H1 (cell line): ENCODE results near the gene KEL. TPM values are rescaled to one million over a fixed set of nuclear protein-coding genes. Genes with fewer than 3 reads are reported as not detected.

Source experiments
- CTCF ChIA-PET: fragments of 300-600 bp; sonication (Branson Sonifier 250); formaldehyde crosslinking; loops from one replicate; lab custom pipeline; 2021; ENCODE audit not compliant: partially characterized antibody; lab: Charles Lee
- POLR2A ChIA-PET: fragments of 300-600 bp; sonication (Branson Sonifier 250); formaldehyde crosslinking; loops from one replicate; lab custom pipeline; 2021; ENCODE audit warnings: inconsistent platforms; ENCODE audit not compliant: partially characterized antibody; lab: Charles Lee
- DNase-seq, 2 experiments: peaks; one replicate each; pipeline versions ENCODE4 v3.0.0 to v3.0.0-alpha.2; 2010 to 2022; ENCODE audit warnings: low spot score in 2 of 2, low read depth in 1 of 2, mixed read lengths in 1 of 2
- FAIRE-seq: peaks from 2 replicates; lab custom pipeline; 2011; peaks lifted over from hg19 to GRCh38; lab: Jason Lieb, UNC
- H2AFZ ChIP-seq: 2 replicates; pipeline ENCODE4 v1.8.1; 2012; ENCODE audit warnings: low read length, inconsistent platforms
- H2AK5ac ChIP-seq: 2 replicates; pipeline ENCODE4 v1.6.1; 2013; ENCODE audit warnings: low read depth, low read length
- H2BK120ac ChIP-seq: replicated peaks from 2 replicates; pipeline ENCODE3; 2013; ENCODE audit warnings: low read depth, low read length, inconsistent platforms
- H2BK12ac ChIP-seq: 2 replicates; pipeline ENCODE4 v1.6.1; 2013; ENCODE audit warnings: low read depth, low read length
- H2BK15ac ChIP-seq: 2 replicates; pipeline ENCODE4 v1.6.1; 2013; ENCODE audit warnings: low read length
- H2BK20ac ChIP-seq: 2 replicates; pipeline ENCODE4 v1.6.1; 2013; ENCODE audit warnings: low read length
- H2BK5ac ChIP-seq: 2 replicates; pipeline ENCODE4 v1.6.1; 2013; ENCODE audit warnings: low read depth, low read length
- H3K14ac ChIP-seq: 2 replicates; pipeline ENCODE4 v1.6.1; 2013; ENCODE audit warnings: inconsistent platforms; ENCODE audit not compliant: insufficient read length
- H3K18ac ChIP-seq: 2 replicates; pipeline ENCODE4 v1.6.1; 2013; ENCODE audit warnings: low read length; ENCODE audit errors: extremely low read depth
- H3K23ac ChIP-seq: 2 replicates; pipeline ENCODE4 v1.6.1; 2013; ENCODE audit warnings: inconsistent platforms; ENCODE audit not compliant: insufficient read length
- H3K23me2 ChIP-seq: 2 replicates; pipeline ENCODE4 v1.6.1; 2013; ENCODE audit warnings: low read depth, low read length
- H3K27ac ChIP-seq: 2 replicates; pipeline ENCODE4 v1.6.1; 2011; ENCODE audit warnings: low read depth, low read length, inconsistent platforms
- H3K27me3 ChIP-seq, 4 experiments: replicated peaks in 1 of 4; 1 replicate in 1 of 4; 2 replicates in 3 of 4; pipeline versions ENCODE4 v1.6.1 to v1.8.1; 2011 to 2013; ENCODE audit warnings: low read length in 3 of 4, mild to moderate bottlenecking in 3 of 4, inconsistent platforms in 2 of 4, mixed read lengths in 2 of 4, moderate library complexity in 1 of 4; ENCODE audit not compliant: control insufficient read depth in 3 of 4, insufficient read depth in 3 of 4; ENCODE audit errors: extremely low read depth in 1 of 4
- H3K36me3 ChIP-seq, 4 experiments: 2 replicates each; pipeline versions ENCODE4 v1.6.1 to v1.8.1; 2011 to 2013; ENCODE audit warnings: mild to moderate bottlenecking in 4 of 4, low read length in 3 of 4, moderate library complexity in 2 of 4, control low read depth in 1 of 4, inconsistent platforms in 1 of 4; ENCODE audit not compliant: insufficient read depth in 4 of 4, control insufficient read depth in 2 of 4
- H3K4ac ChIP-seq: replicated peaks from 2 replicates; pipeline ENCODE3; 2013; ENCODE audit warnings: low read length, low read depth, mixed read lengths, inconsistent platforms; ENCODE audit not compliant: insufficient read length
- H3K4me1 ChIP-seq, 4 experiments: replicated peaks in 1 of 4; 1 replicate in 1 of 4; 2 replicates in 3 of 4; pipeline versions ENCODE4 v1.6.1 to v1.8.1; 2011 to 2013; ENCODE audit warnings: low read length in 3 of 4, inconsistent platforms in 2 of 4, mixed read lengths in 1 of 4; ENCODE audit not compliant: insufficient read depth in 4 of 4, control insufficient read depth in 3 of 4
- H3K4me2 ChIP-seq, 2 experiments: 2 replicates each; pipeline versions ENCODE4 v1.6.1 to v1.8.1; 2011 to 2013; ENCODE audit warnings: low read depth in 2 of 2, low read length in 2 of 2, control low read depth in 1 of 2, inconsistent platforms in 1 of 2, mild to moderate bottlenecking in 1 of 2; ENCODE audit not compliant: insufficient read depth in 1 of 2
- H3K4me3 ChIP-seq, 4 experiments: fragments of 200-600, 300-600 bp in 1 of 4; sonication (generic), shearing (Covaris generic), sonication (Bioruptor Twin) in 1 of 4; 2 replicates each; pipeline versions ENCODE4 v1.5.1 to v1.8.1; 2011 to 2016; ENCODE audit warnings: low read length in 4 of 4, low read depth in 3 of 4, control low read depth in 2 of 4, inconsistent platforms in 2 of 4, mild to moderate bottlenecking in 2 of 4, mixed read lengths in 1 of 4, moderate library complexity in 1 of 4; ENCODE audit not compliant: insufficient read depth in 2 of 4; ENCODE audit errors: extremely low read depth in 1 of 4
- H3K56ac ChIP-seq: replicated peaks from 2 replicates; pipeline ENCODE3; 2013; ENCODE audit warnings: low read depth, mild to moderate bottlenecking, mixed read lengths, low read length, inconsistent platforms; ENCODE audit not compliant: insufficient read length
- H3K79me1 ChIP-seq: 2 replicates; pipeline ENCODE4 v1.6.1; 2013; ENCODE audit warnings: low read depth, low read length, control low read depth
- H3K79me2 ChIP-seq, 2 experiments: 2 replicates each; pipeline versions ENCODE4 v1.6.1 to v1.8.1; 2012 to 2013; ENCODE audit warnings: low read length in 2 of 2, mild to moderate bottlenecking in 2 of 2, inconsistent platforms in 1 of 2; ENCODE audit not compliant: insufficient read depth in 2 of 2, control insufficient read depth in 1 of 2
- H3K9ac ChIP-seq, 4 experiments: replicated peaks in 1 of 4; 1 replicate in 1 of 4; 2 replicates in 3 of 4; pipeline versions ENCODE4 v1.6.1 to v1.8.1; 2011 to 2013; ENCODE audit warnings: low read depth in 3 of 4, low read length in 3 of 4, control low read depth in 2 of 4, mild to moderate bottlenecking in 2 of 4, moderate library complexity in 2 of 4, inconsistent platforms in 1 of 4; ENCODE audit errors: extremely low read depth in 1 of 4
- H3K9me3 ChIP-seq, 2 experiments: 2 replicates each; pipeline versions ENCODE4 v1.6.1 to v1.8.1; 2012 to 2013; ENCODE audit warnings: mild to moderate bottlenecking in 2 of 2, moderate library complexity in 2 of 2, control low read depth in 1 of 2, inconsistent platforms in 1 of 2, low read depth in 1 of 2, low read length in 1 of 2, mixed read lengths in 1 of 2; ENCODE audit not compliant: insufficient read depth in 2 of 2
- H4K20me1 ChIP-seq, 2 experiments: replicated peaks in 1 of 2; 2 replicates each; pipeline versions ENCODE3 to v1.8.1; 2011 to 2013; ENCODE audit warnings: inconsistent platforms in 2 of 2, low read length in 2 of 2, mild to moderate bottlenecking in 1 of 2; ENCODE audit not compliant: insufficient read depth in 2 of 2, control insufficient read depth in 1 of 2
- H4K5ac ChIP-seq: 2 replicates; pipeline ENCODE4 v1.6.1; 2013; ENCODE audit warnings: low read length, low read depth, mixed read lengths, inconsistent platforms; ENCODE audit not compliant: insufficient read length
- H4K8ac ChIP-seq: 2 replicates; pipeline ENCODE4 v1.8.0; 2013; ENCODE audit warnings: mild to moderate bottlenecking, moderate library complexity, low read length, inconsistent platforms; ENCODE audit not compliant: insufficient read depth; ENCODE audit errors: extremely low read depth
- H4K91ac ChIP-seq: replicated peaks from 2 replicates; pipeline ENCODE3; 2013; ENCODE audit warnings: low read length, mixed read lengths, inconsistent platforms; ENCODE audit not compliant: insufficient read length
- BACH1 ChIP-seq: IDR thresholded peaks from 2 replicates; pipeline ENCODE4 v1.6.1; 2012; ENCODE audit warnings: low read length, improper control_type of control experiment
- POLR2AphosphoS5 ChIP-seq: IDR thresholded peaks from 2 replicates; pipeline ENCODE4 v1.6.1; 2011; ENCODE audit warnings: low read depth, low read length
- RXRA ChIP-seq: IDR thresholded peaks from 2 replicates; pipeline ENCODE4 v1.6.1; 2011; ENCODE audit warnings: low read depth, mild to moderate bottlenecking, low read length, moderate library complexity; ENCODE audit not compliant: insufficient read depth
- SIX5 ChIP-seq: IDR thresholded peaks from 2 replicates; pipeline ENCODE4 v1.6.1; 2011; ENCODE audit warnings: mild to moderate bottlenecking, low read depth, low read length
- SP1 ChIP-seq: IDR thresholded peaks from 2 replicates; pipeline ENCODE4 v1.6.1; 2011; ENCODE audit warnings: low read depth, low read length
- SRF ChIP-seq: IDR thresholded peaks from 2 replicates; pipeline ENCODE4 v1.6.1; 2011; ENCODE audit warnings: mild to moderate bottlenecking, low read depth, low read length, moderate library complexity
- WGBS, 2 experiments: shearing (Covaris generic) in 1 of 2; methylation state at CpG; one replicate each; pipeline versions ENCODE4 v1.1.6 to v1.1.7; 2013 to 2015; ENCODE audit warnings: low lambda C conversion rate in 2 of 2, mixed read lengths in 2 of 2, inconsistent platforms in 1 of 2, low coverage in 1 of 2, missing lambda C conversion rate in 1 of 2; ENCODE audit not compliant: insufficient replicate concordance in 2 of 2, insufficient coverage in 1 of 2, insufficient read length in 1 of 2; ENCODE audit errors: extremely low coverage in 1 of 2, missing lambda C conversion rate in 1 of 2; 5-methylcytosine and 5-hydroxymethylcytosine counted together
- polyA plus RNA-seq, 7 experiments: library from polyadenylated mRNA; depleted of rRNA in 3 of 7; stranded (reverse) in 5 of 7; unstranded in 2 of 7; fragments of >200 nt in 5 of 7; fragments of 200-250 nt in 2 of 7; gene quantifications; 1 replicate in 5 of 7; 2 replicates in 1 of 7; 4 replicates in 1 of 7; pipeline versions ENCODE4 v1.2.1 to v1.2.3, GENCODE V29; 2011 to 2013; ENCODE audit warnings: missing spikeins in 2 of 7, mixed read lengths in 2 of 7
- total RNA-seq: library from RNA; stranded (reverse); fragmentation: NEBNext Ultra II Directional; extraction: Animal tissue kit (Norgen Biotek cat#: 25700); gene quantifications from 2 replicates; pipeline ENCODE4 v1.2.1, GENCODE V29; 2021
- TF ChIP-seq, protein P1 (sequence below), 3 experiments: IDR thresholded peaks; 1 replicate in 2 of 3; 2 replicates in 1 of 3; pipeline versions ENCODE4 v1.5.1 to v1.6.1; 2011; ENCODE audit warnings: low read length in 3 of 3, mild to moderate bottlenecking in 3 of 3, inconsistent platforms in 2 of 3, low read depth in 1 of 3, moderate library complexity in 1 of 3; ENCODE audit not compliant: insufficient read depth in 1 of 3; ENCODE audit errors: control extremely low read depth in 1 of 3

Gene KEL
- total and polyA plus RNA-seq, 2 of the 8 experiments (the other 6 are each of a cell fraction or from before 2014, with no cell fraction given): 1.8 to 1.9 TPM

DNA sequence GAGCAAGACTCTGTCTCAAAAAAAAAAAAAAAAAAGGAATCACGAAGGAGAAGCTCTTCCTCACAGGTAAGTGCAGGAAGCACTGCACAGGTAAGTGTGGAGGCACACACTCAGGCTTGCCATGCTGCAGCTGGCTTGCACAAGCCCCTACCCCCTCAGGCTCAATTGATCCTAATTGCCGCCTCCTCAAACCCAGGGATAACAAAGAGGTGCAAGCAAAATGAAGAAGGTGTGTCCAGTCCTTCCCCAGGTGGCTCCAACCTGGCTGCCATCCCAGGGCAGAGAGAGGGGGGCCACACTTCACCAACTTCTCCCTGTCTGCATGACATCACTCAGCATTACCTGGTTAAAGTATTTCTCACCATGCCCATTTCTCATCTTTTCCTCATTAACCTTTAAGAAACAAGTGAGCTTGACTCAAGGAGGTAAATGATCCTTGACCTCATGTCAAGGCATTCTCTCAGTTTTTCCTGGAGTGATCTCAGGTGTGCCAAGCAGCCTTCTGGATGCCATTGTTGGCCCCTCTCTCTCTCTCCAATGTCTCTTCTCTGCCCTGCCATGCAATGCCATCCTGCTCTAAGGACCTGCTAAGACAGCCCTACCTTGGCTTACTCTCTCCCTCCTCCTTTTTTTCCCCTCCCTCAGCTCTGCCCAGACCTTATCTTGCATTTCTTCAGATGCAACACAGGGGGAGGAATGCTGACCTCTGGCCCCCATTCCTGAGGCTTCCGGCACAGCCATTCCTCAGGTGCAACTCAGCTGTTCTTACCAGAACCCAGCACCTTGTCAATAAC, 63.6 kb downstream of the KEL start:
- Histone ChIP-seq H3K14ac (no peak overlapping the region), H3K23ac (no peak overlapping the region), H3K9me3 (no peaks in the 10 kb centered on the region), H3K9ac (no peak overlapping the region), H3K4ac (no peak overlapping the region), H3K36me3 (no peaks in the 10 kb centered on the region), H2BK12ac (no peak overlapping the region), H2BK5ac (no peak overlapping the region), H2AFZ (no peak overlapping the region), H3K79me2 (no peaks in the 10 kb centered on the region), H3K27me3 (no peaks in the 10 kb centered on the region; a peak in 1 of 7 replicates), H2AK5ac (no peak overlapping the region), H4K5ac (no peak overlapping the region), H4K91ac (no peak overlapping the region), H2BK120ac (no peak overlapping the region), H3K27ac (no peak overlapping the region), H4K20me1 (peaks cover 0 to 2% of the 10 kb centered on the region in 2 experiments), H3K18ac (no peak overlapping the region), H3K56ac (no peak overlapping the region), H3K79me1 (no peaks in the 10 kb centered on the region), H3K23me2 (no peaks in the 10 kb centered on the region), H3K4me3 (no peak overlapping the region), H2BK20ac (no peak overlapping the region), H2BK15ac (no peak overlapping the region), H4K8ac (no peak overlapping the region), H3K4me2 (no peak overlapping the region), H3K4me1 (peaks cover 0 to 3% (median 0%) of the 10 kb centered on the region in 4 experiments; a peak in 1 of 7 replicates)
- DNase-seq: peak in 1 of 2 experiments; percentile 17
- ChIA-PET POLR2A (interaction anchor here (1.0 kb wide), 1 partner anchor 9 kb away, joined by 4 read pairs; no protein-coding TSS in a partner anchor), CTCF (interaction anchor here (0.5 to 8.2 kb wide), 15 partner anchors 11 to 199 kb away, joined by 3 to 69 read pairs (median 3); partner anchors contain the start of gene TRPV5)
- 83% methylated on average over 1 of the region's 3 CpGs; no CpG with 5 or more reads in 1 of the 2 experiments for WGBS, 2 experiments
- no peak for FAIRE-seq
- no peak for TF ChIP-seq RXRA
- no peak for TF ChIP-seq POLR2AphosphoS5
- no peak for TF ChIP-seq BACH1
- TF ChIP-seq SP1: no peak
- TF ChIP-seq, protein P1, sequence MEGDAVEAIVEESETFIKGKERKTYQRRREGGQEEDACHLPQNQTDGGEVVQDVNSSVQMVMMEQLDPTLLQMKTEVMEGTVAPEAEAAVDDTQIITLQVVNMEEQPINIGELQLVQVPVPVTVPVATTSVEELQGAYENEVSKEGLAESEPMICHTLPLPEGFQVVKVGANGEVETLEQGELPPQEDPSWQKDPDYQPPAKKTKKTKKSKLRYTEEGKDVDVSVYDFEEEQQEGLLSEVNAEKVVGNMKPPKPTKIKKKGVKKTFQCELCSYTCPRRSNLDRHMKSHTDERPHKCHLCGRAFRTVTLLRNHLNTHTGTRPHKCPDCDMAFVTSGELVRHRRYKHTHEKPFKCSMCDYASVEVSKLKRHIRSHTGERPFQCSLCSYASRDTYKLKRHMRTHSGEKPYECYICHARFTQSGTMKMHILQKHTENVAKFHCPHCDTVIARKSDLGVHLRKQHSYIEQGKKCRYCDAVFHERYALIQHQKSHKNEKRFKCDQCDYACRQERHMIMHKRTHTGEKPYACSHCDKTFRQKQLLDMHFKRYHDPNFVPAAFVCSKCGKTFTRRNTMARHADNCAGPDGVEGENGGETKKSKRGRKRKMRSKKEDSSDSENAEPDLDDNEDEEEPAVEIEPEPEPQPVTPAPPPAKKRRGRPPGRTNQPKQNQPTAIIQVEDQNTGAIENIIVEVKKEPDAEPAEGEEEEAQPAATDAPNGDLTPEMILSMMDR (IDR thresholded peaks at IDR 0.05; ENCODE audit: control extremely low read depth in 1 of 3, insufficient read depth in 1 of 3, low read depth in 1 of 3, low read length in 3 of 3): no peak
- no peak for TF ChIP-seq SIX5
- TF ChIP-seq SRF: no peak
